Tibial artery (tissue), 4 donors: ENCODE results near the gene SNX30.
A peak's percentile ranks its signal among the peaks of the same experiment; 100 is the strongest.

Experiments
- DNase-seq, 2 donors: peaks; one replicate each; pipeline ENCODE4 v3.0.0-alpha.2; 2019
- H3K27ac ChIP-seq, 2 donors: fragments of 200-600 bp; sonication (generic) in 1 of 2; 1 replicate in 1 of 2; 2 replicates in 1 of 2; pipeline ENCODE4 v1.5.1; 2018 to 2019; ENCODE audit warnings: mild to moderate bottlenecking in 1 of 2
- H3K27me3 ChIP-seq, 2 donors: fragments of 200-600 bp; sonication (generic) in 1 of 2; one replicate each; pipeline versions ENCODE4 v1.5.1 to v1.6.0; 2016 to 2019
- H3K36me3 ChIP-seq, 3 donors: fragments of 200-600 bp; sonication (generic) in 2 of 3; one replicate each; pipeline ENCODE4 v1.5.1; 2016 to 2019; ENCODE audit warnings: mild to moderate bottlenecking in 2 of 3
- H3K4me1 ChIP-seq, 4 donors: fragments of 200-600 bp; sonication (generic) in 2 of 4; 1 replicate in 3 of 4; 2 replicates in 1 of 4; pipeline ENCODE4 v1.5.1; 2016 to 2019
- H3K4me3 ChIP-seq, 2 donors: fragments of 200-600 bp; sonication (generic) in 1 of 2; 1 replicate in 1 of 2; 2 replicates in 1 of 2; pipeline ENCODE4 v1.5.1; 2018 to 2019; ENCODE audit warnings: mild to moderate bottlenecking in 2 of 2
- H3K9me3 ChIP-seq, 3 donors: fragments of 200-600 bp; sonication (generic) in 1 of 3; one replicate each; pipeline ENCODE4 v1.5.1; 2016 to 2019
- intact Hi-C: fragments of 100-400 bp; cut with DNase I; formaldehyde crosslinking; loops from one replicate; pipeline ENCODE4 v1.15.0; 2023; ENCODE audit warnings: low total_unique reads
- TF ChIP-seq, protein P1 (sequence below), 2 experiments: fragments of 200-600 bp in 1 of 2; fragments of 450-650 bp in 1 of 2; IDR thresholded peaks; one replicate each; pipeline ENCODE4 v1.5.1; 2017 to 2019; ENCODE audit warnings: antibody characterized with exemption in 2 of 2, mild to moderate bottlenecking in 1 of 2, moderate library complexity in 1 of 2

SNX30 gene

GRCh38 chr9:112869041-112869529 lies 118.5 kb downstream of the SNX30 start:
- DNase-seq, result peak in 1 of 2 donors; percentile 34
- Histone ChIP-seq H3K4me1 (no peaks in the 10 kb centered on the region), H3K36me3 (peaks cover 1 to 45% (median 30%) of the 10 kb centered on the region in 3 donors), H3K27me3 (no peaks in the 10 kb centered on the region), H3K4me3 (no peak overlapping the region), H3K27ac (no peak overlapping the region), H3K9me3 (no peaks in the 10 kb centered on the region)
- intact Hi-C loops, result no loop called here
- TF ChIP-seq, protein P1, sequence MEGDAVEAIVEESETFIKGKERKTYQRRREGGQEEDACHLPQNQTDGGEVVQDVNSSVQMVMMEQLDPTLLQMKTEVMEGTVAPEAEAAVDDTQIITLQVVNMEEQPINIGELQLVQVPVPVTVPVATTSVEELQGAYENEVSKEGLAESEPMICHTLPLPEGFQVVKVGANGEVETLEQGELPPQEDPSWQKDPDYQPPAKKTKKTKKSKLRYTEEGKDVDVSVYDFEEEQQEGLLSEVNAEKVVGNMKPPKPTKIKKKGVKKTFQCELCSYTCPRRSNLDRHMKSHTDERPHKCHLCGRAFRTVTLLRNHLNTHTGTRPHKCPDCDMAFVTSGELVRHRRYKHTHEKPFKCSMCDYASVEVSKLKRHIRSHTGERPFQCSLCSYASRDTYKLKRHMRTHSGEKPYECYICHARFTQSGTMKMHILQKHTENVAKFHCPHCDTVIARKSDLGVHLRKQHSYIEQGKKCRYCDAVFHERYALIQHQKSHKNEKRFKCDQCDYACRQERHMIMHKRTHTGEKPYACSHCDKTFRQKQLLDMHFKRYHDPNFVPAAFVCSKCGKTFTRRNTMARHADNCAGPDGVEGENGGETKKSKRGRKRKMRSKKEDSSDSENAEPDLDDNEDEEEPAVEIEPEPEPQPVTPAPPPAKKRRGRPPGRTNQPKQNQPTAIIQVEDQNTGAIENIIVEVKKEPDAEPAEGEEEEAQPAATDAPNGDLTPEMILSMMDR (IDR thresholded peaks at IDR 0.05), result no peak

DNA sequence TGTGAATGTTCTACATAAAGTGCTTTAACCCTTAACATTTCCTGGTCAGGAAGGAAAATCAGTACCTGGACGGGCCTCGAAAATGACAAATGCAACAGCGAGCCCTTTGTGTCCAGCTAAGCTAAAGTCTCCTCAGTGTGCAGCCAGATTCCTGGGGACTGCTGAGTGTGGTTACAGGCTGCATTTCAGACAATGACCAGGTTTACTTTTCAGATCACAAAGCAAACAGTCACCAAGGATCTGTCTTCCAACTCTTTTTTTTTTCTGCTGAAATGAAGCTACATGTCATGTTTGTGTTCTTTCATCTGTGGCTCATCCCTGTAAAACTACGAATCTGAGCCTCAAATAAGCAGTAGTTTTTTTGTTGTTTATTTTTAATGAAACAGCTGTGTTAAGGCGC lies 119.4 kb downstream of the SNX30 start:
- no peak for DNase-seq
- H3K27ac ChIP-seq, result no peak overlapping the region
- H3K9me3 ChIP-seq, result no peaks in the 10 kb centered on the region
- H3K36me3 ChIP-seq, result peaks cover 0 to 39% (median 30%) of the 10 kb centered on the region in 3 donors
- no peaks in the 10 kb centered on the region for H3K27me3 ChIP-seq
- TF ChIP-seq, protein P1 (IDR thresholded peaks at IDR 0.05), result no peak
- no peak overlapping the region for H3K4me3 ChIP-seq
- H3K4me1 ChIP-seq, result no peaks in the 10 kb centered on the region
- intact Hi-C loops, result no loop called here

DNA sequence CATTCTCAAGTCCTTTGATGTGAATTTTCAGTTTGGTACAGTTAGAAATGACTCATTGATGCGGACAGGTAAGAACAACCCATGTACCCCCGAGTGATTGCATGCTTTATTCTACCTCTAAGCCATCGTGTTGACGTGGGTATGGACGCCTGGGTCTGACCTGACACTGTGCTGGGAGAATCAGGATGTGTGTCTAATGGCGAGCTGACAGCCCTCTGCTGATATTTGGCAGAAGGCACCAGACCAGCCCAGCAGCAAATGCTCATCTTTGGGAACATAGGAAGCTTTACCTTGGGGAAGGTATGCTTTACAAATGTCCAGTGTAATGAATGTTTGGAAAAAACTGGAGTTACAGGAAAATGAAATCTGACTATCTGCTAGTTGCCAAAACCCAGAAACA lies 120.0 kb downstream of the SNX30 start:
- Histone ChIP-seq H3K4me3 (no peak overlapping the region), H3K27me3 (no peaks in the 10 kb centered on the region), H3K27ac (no peak overlapping the region), H3K36me3 (peaks cover 5 to 45% (median 30%) of the 10 kb centered on the region in 3 donors), H3K4me1 (no peaks in the 10 kb centered on the region), H3K9me3 (no peaks in the 10 kb centered on the region)
- TF ChIP-seq, protein P1 (IDR thresholded peaks at IDR 0.05), result no peak
- DNase-seq, result peak in 1 of 2 donors; percentile 10
- intact Hi-C loops, result no loop called here

DNA sequence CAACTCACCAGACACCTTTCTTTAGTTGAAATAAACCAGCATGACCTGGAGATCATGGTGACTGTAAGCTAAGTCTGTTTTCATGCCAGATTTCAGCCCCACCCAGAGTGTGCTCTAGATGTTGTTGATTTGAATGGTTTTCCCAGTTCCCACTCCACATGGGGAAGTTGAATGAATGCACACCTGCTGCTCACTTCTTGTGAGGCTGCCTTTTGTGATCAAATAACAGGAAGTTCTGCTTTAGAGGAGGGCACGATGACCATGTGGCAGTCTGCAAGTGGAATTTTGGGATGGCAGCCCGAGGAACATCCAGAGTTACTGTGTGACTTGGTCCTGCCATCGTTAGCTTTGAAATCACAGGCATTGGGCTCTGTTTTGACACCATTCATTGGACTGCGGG lies 121.5 kb downstream of the SNX30 start:
- Histone ChIP-seq H3K4me1 (no peaks in the 10 kb centered on the region), H3K27me3 (no peaks in the 10 kb centered on the region), H3K36me3 (peaks cover 12 to 56% (median 42%) of the 10 kb centered on the region in 3 donors), H3K27ac (no peak overlapping the region), H3K4me3 (no peak overlapping the region), H3K9me3 (no peaks in the 10 kb centered on the region)
- no peak for DNase-seq
- intact Hi-C loops, result no loop called here
- TF ChIP-seq, protein P1 (IDR thresholded peaks at IDR 0.05), result no peak

DNA sequence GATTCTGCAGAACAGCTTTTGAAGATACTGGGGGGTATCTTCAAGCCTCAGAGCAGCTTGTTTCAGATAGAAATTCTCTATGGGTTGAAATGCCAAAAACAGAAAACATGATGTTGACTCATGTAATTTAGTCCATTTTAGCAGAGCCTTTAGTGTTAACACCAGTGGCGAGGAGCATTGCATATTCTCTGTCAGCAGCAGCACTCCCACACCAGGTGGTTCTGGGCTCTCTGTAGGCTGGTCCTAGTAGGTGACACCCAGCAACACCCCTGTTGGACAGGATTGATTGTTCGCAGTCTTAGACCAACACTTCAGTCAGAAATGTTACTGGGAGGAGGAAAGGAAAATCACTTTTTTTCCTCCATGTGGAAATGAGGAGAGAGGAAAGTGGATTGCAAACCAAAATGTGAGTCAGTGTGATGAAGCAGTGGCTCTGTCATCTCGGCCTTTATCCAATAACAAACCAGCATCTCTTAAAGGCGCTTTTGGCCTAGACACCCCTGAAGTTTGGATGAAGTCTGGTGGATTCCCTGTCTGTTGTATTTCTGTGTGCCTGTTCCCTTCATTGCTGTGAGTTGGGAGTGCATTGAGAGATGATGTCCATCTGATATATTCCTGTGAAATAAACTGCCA lies 123.3 kb downstream of the SNX30 start:
- peaks cover 19 to 48% (median 28%) of the 10 kb centered on the region in 3 donors for H3K36me3 ChIP-seq
- H3K4me3 ChIP-seq, result no peak overlapping the region
- TF ChIP-seq, protein P1 (IDR thresholded peaks at IDR 0.05), result no peak
- H3K27ac ChIP-seq, result no peak overlapping the region
- no peaks in the 10 kb centered on the region for H3K4me1 ChIP-seq
- no peaks in the 10 kb centered on the region for H3K27me3 ChIP-seq
- no peaks in the 10 kb centered on the region for H3K9me3 ChIP-seq
- DNase-seq, result no peak
- intact Hi-C loops, result no loop called here
